NCI-H524 (cell line): ENCODE measurements around the gene ADD3.
A peak's percentile ranks its signal among the peaks of the same experiment; 100 is the strongest.

ENCODE experiments used
- DNase-seq, 2 experiments: peaks; one replicate each; lab custom pipeline; 2025; lab: John Stamatoyannopoulos, UW

ADD3 gene, protein sequence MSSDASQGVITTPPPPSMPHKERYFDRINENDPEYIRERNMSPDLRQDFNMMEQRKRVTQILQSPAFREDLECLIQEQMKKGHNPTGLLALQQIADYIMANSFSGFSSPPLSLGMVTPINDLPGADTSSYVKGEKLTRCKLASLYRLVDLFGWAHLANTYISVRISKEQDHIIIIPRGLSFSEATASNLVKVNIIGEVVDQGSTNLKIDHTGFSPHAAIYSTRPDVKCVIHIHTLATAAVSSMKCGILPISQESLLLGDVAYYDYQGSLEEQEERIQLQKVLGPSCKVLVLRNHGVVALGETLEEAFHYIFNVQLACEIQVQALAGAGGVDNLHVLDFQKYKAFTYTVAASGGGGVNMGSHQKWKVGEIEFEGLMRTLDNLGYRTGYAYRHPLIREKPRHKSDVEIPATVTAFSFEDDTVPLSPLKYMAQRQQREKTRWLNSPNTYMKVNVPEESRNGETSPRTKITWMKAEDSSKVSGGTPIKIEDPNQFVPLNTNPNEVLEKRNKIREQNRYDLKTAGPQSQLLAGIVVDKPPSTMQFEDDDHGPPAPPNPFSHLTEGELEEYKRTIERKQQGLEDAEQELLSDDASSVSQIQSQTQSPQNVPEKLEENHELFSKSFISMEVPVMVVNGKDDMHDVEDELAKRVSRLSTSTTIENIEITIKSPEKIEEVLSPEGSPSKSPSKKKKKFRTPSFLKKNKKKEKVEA

DNA sequence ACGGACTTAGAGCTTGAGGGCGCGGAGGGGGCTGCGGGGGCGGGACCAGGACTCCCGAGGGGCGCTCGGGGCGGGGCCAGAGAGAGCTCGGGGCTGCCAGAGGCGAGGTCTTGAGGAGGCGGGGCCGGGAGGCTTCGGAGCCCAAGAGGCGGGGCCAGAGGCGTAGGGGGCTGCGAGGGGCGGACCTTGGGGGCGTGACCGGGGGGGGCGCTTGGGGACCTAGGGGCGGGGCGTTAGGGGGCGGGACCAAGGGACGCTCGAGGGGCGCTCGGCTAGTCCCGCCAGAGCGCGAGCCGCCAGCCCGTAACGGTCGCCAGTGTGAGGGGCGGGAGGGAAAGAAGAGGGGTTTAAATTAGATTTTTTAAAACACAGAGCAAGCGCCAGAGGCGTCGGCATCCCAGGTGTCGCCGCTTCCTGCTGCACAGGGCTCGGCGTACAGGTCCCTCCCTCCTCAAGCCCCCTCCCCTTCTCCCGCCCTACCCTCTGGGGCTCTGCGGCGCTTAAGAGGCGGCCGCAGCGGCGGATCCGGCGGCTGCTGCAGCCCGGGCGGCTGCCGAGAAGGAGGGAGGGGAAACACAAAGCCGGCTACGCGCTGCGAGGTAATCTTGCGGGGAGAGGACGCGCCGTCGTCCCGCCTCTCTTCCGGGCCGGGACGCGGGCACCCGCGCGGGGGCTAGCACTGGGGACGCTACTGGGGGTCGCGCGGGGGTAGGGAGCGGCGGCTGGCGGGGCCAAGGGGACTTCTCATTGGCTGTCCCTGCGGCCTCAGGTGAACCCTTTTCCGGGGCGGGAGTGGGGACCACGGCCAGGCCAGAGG is at the start of gene ADD3:
TSS of gene ADD3 (plus strand) at position 284 of the 817 bp plus-strand sequence. CDS start 92,670 bp downstream, outside the sequence.
- peak; percentile 73 to 81 for DNase-seq

DNA sequence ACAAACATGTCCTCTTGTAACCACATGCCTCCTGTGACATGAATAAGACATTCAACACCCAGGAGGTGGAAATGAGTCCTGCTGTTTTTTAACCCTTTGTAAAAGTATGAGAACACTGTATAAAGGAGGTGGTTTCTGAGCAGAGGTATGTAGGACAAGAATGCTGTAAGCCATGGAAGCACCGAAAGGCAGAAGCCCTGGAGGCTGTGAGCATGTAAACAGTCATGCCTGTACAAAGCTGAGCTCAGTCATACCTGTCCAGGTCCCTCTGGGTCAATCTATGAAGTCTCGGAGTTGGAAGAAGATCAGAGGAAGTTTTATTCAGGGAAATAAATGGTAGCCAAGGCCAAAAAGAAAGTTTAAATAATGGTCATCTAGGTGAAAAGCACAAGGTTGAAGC is 49.7 kb upstream of the ADD3 start:
- no peak for DNase-seq

DNA sequence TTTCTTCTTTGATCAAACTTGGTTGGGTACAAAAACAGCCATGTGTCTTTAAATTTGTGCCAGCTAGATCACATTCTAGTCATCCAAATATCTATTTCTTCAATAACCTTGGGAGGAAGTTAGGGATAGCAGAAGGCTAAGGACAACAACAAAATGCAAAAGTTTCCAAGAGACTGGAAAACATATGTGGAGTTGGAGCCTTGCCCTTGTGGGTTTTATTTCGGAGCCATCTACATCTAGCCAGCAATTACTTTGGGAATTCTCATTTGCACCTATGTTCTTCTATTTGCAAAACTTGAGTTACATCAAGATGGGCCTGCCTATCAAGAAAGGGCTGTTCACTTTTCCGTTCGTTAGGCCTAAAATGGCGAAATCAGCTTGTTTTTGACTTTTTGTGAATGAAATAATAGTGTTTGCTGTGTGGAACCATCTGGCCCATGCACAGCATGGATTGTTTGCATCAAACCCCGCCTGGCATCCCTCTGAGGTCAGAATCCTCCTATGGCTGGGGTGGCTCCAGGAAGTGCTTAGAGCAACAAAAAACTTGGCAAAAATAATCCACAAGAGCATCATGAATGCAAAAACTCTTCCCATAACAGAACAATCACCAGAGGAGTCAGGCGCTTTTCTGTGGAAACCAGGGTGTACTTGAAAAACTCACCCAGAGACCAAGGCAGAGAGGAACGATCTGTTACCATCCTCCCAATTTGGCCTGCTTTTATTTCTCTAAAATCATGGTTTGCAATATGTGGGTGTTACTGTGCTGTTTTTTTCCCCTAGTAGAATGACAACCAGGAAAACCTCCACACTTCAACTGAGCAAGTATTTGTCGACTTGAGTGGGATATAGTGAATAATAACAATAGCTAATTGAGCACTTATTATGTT is 48.3 kb upstream of the ADD3 start:
- no peak for DNase-seq

DNA sequence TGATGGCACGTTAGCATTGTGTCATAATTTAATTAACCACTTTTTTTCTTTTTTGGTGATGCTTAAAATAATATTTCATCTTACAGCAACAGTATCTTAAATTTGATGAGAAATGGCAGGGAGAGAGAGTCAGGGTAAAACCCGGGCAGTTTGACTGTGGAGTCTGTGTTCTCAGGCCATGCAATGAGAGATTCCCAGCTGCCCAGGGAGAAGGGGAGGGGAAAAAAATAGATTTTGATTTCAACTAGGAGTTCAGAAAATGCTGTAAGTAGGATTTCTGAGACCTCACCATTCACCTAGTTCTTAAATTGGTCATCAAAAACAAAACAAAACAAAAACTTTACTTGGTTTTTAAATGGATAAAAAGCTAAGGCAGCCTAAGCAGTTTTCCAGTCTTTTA is 47.1 kb upstream of the ADD3 start:
- DNase-seq, result no peak

DNA sequence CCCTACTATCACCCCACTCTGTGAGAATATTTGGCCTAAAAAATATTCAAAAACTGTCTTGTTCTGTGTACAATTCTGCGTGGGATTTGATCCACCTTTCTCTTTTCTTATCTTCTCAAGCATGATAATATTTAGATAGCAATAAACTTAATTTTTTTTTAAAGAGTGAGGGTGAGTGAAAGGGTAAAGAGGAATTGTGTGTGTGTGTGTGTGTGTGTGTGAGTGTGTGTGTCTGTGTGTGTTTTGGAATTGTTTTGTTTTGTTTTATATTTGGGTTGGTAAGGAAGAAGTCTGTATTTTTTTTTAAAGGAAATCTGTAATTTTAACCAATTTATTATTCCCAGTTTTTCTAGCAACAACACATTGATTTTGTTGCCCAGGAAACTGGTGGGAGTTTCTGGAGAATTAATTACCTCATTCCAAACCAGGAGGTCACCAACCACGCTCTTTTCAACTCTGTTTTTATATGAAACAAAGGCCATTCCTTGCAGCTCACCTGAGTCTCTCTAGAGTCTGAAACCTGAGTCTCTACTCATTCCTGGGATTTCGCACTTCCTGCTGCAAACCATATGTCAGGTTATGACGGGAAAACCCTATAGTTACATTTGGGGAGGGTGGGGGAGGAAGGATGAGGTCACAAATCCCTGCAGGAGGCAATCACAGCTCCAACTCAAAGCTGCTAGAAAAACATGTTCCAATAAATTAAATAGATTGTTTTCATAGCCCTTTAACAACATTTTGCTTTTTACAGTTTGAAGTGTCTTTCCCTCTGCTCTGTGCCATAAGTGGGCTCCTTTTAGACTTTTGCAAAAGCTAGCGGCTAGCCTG is 46.4 kb upstream of the ADD3 start:
- peak in 1 of 2 experiments; percentile 55 for DNase-seq

DNA sequence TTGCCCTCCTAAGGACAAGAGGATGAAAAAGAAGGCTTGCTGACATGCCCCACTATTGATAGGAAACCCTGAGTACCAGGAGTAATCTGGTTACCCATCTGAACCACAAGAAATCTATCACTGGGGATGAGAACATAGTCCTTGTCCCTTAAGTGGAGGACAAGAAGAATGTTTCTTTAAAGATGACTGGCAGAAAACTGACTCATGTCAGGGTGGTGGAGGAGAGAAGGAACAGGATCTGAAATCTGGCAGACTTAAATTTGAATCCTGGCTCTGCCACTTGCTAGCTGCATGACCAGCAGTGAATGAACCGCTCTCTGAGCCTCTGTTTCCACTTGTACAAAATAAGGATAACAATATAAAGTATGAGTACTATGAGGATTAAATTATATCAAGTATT is 45.5 kb upstream of the ADD3 start:
- no peak for DNase-seq

DNA sequence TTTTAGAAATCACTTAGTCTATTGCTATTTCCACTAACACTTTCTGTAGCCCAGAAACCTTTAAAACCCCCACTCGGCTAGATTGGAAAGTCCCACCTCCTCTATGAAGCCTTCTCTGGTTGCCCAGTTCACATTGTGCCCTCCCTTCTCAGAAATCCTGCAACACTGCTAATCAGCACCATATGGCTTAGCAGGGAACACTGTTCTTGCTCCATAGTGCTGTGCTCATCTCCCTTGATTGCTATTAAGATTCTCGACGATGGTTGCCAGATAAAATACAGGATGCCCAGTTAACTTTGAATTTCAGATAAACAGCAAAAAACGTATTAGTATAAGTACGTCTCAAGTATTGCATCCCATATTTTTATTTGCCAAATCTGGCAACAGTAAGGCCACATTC is 44.3 kb upstream of the ADD3 start:
- peak in 1 of 2 experiments; percentile 39 for DNase-seq

- no peak for DNase-seq
Observed at GRCh38 chr10:109964318-109964717, 43.5 kb upstream of the ADD3 start.

- no peak for DNase-seq
Observed at GRCh38 chr10:109966961-109967738, 40.6 kb upstream of the ADD3 start.

GRCh38 chr10:109967739-109968088 is 40.1 kb upstream of the ADD3 start:
- DNase-seq, result no peak

GRCh38 chr10:109968953-109969759 is 38.6 kb upstream of the ADD3 start:
- DNase-seq, result peak in 1 of 2 experiments; percentile 44

- no peak for DNase-seq
Observed at GRCh38 chr10:109969760-109970346, 37.9 kb upstream of the ADD3 start.

DNA sequence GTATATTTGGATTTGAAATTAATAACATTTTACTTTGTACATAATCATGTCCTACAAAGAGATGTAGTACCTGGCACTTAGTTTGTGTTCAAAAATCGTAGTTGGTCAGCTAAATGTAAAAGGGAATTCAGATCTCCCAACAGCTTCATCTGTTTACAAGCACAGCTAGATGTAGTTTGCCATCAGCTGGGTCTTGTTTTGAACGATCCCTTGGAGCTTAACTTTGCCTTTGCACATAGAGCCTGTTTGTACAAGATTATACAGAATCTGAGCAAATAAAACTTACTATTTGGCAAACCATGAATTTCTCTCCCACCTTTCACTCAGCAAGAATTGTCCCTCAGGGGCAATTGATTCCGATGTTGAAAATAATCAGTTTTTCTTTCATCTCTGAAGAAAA is 36.1 kb upstream of the ADD3 start:
- DNase-seq, result no peak

DNA sequence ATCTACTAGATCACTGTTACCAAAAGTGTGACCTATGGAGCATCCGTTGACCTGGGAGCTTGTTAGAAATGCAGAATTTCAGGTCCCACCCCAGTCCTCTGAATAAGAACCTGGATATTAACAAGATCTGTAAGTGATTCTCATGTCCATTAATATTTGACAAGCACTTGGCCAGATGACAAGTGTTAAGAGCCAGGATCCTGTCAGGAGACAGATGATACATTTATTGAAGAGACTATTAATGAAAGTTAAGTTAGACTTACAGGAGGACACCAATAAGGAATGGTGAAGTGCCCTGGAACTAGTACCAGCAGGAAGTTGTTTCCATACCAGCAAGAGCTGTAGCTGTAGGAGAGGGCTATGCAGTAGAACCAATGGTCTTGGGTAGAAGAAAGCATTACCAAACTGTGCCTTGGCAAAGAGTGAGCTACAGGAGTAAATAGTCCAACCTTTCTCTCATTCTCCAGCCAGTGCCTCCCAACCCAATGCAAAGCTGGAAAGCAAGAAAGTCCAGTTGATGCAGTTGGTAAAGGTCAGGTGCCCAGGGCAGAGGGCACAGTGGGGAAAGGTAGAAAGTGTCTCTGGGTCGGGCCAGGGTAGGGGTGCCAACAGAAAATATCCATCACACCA is 35.3 kb upstream of the ADD3 start:
- DNase-seq, result peak in 1 of 2 experiments; percentile 19

DNA sequence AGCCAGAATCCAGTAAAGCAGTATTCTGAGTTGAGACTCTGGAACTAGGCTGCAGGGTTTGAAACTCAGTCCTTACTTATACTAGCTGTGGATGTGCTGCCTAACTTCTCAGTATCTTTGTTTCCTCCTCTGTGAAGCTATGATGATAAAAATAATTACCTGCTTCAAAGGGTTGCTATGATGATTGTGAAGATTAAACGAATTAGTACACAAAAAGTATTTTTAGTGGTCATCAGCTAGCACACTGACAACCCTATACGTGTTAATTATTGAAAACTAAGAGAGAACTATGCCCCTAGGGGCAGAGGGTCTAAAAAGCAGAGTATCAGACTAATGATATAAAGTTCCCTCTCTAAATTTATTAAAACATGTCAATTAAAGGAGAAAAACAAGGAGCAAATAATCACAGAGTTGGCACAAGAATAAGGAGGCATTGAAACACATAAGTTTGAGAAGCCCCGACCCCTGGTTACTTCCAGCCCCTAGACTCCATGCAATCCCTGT is 34.4 kb upstream of the ADD3 start:
- no peak for DNase-seq

DNA sequence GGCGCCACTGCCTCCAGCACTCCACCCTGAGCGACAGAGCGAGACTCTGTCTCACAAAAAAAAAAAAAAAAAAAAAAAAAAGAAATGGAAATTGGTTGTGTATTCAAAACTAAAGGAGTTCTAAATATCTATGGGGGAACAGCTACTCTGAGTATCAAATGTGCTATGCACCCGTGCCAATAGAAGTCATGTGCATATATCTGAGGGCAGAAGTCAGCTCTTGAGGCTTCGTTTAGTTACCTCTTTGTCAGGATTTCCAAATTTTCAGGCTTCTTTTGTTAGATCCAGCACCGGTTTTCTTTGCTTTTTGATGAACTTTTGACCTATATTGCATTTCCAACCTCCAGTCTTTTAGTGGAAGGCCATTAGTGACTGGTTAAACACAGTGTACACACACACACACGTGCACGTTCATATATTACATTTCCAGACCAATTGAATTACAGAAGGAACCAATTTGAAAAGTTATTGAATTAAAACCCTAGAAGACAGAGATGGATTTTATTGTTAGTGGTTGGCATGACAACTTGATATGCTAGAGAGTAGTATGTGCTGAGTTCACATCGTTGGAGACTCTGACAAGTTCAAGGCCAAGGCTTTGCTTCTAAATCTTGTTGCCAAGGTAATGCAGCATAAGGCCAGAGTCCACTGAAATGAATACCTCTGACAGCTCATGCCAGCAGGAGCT is 33.1 kb upstream of the ADD3 start:
- DNase-seq, result no peak
